ENCODE results near the gene VPS33B.

VPS33B gene

GRCh38 chr15:90986790-90987507 lies 35.4 kb downstream of the VPS33B start:
- no peak for DNase-seq (ENCODE audit: insufficient read length, low spot score)
- no peak for FAIRE-seq

- no peak for DNase-seq (ENCODE audit: insufficient read length, low spot score)
- no peak for FAIRE-seq
Measured at GRCh38 chr15:90982135-90982534, 40.3 kb downstream of the VPS33B start.

DNA sequence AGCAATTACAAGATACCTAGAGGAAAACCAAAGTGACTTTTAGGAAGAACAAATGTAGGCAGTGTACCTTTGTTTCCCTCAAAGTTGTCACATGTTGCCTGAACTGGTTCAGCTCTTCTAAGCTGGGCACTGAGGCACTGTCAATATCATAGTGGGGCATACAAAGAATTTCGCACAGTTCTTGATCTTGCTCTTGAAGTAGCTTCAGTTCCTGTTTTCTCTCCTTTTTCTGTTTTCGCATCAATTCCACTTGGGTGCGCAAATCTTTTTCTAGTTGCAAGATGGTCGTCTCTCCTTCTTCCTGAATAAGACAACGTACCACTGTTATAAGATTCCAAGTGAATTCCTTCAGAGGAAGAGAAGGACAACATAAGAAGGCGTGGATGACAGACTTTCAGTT lies 40.7 kb downstream of the VPS33B start:
- DNase-seq (ENCODE audit: insufficient read length, low spot score) (no peak), FAIRE-seq (no peak)

GRCh38 chr15:90979582-90979981 lies 42.8 kb downstream of the VPS33B start:
- FAIRE-seq = no peak
- DNase-seq (ENCODE audit: insufficient read length, low spot score) = no peak

GRCh38 chr15:90974216-90974615 lies 48.2 kb downstream of the VPS33B start:
- no peak for FAIRE-seq
- no peak for DNase-seq (ENCODE audit: insufficient read length, low spot score)

- no peak for DNase-seq (ENCODE audit: insufficient read length, low spot score)
- FAIRE-seq = no peak
Measured at GRCh38 chr15:90972133-90972532, 50.3 kb downstream of the VPS33B start.

- DNase-seq (ENCODE audit: insufficient read length, low spot score) (no peak), FAIRE-seq (no peak)
Measured at GRCh38 chr15:90970274-90970673, 52.1 kb downstream of the VPS33B start.

DNA sequence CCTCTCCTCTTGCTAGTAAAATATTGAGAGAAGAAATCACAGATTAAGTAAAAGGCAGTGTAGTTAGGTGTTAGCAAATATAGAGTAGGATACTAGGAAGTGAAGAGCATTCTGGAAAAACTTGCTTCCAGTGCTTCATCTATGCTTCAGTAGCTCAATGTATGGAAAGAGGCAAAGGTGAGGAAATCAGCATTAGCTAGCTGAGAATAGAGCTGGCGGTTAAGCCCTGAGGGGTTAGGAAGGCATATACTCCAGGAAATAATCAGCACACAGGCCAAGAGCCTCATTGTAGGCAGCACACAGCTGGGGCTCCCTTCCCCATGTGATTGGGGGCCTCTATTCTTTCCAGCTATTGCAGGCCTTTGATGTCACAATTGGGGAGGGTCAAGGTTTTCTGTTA lies 54.0 kb downstream of the VPS33B start:
- FAIRE-seq (no peak), DNase-seq (ENCODE audit: insufficient read length, low spot score) (no peak)

DNA sequence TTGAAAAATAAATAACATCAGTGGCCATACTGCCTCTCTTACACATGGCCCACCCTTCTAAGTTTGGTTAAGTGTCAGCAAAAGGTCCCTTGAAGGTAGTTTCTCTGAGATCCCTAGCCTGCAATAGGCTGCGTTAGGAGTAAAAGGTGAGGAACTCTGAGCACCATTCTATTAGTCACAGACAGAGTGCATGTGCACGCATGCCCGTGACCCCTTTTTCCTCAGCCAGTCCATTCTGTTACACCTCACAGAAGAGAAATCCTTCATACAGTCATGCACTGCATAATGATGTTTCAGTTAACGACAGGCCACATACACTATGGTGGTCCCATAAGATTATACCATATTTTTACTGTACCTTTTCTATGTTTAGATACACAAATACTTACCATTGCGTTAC lies 55.2 kb downstream of the VPS33B start:
- FAIRE-seq (no peak), DNase-seq (ENCODE audit: insufficient read length, low spot score) (no peak)

GRCh38 chr15:90966262-90966661 lies 56.1 kb downstream of the VPS33B start:
- no peak for FAIRE-seq
- no peak for DNase-seq (ENCODE audit: insufficient read length, low spot score)

DNA sequence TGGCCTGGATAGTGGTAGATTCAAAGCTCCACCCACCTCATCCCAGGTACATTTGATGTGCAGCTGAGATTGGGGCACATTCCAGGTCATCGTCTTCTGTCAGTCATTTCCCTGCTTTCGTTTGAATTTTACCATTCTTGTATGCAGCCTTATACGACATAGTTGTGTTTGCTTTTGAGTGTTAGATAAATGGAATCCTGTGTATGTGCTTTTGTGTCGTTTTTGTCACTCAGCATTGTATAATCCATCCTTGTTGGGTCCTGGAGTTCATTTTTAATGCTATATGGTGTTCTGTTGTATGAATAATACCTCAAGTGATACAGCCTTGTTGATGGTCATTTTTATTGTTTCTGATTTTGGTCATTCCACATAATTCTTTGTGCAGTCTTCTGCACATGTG lies 60.4 kb downstream of the VPS33B start:
- DNase-seq (ENCODE audit: insufficient read length, low spot score) = no peak
- FAIRE-seq = no peak

DNA sequence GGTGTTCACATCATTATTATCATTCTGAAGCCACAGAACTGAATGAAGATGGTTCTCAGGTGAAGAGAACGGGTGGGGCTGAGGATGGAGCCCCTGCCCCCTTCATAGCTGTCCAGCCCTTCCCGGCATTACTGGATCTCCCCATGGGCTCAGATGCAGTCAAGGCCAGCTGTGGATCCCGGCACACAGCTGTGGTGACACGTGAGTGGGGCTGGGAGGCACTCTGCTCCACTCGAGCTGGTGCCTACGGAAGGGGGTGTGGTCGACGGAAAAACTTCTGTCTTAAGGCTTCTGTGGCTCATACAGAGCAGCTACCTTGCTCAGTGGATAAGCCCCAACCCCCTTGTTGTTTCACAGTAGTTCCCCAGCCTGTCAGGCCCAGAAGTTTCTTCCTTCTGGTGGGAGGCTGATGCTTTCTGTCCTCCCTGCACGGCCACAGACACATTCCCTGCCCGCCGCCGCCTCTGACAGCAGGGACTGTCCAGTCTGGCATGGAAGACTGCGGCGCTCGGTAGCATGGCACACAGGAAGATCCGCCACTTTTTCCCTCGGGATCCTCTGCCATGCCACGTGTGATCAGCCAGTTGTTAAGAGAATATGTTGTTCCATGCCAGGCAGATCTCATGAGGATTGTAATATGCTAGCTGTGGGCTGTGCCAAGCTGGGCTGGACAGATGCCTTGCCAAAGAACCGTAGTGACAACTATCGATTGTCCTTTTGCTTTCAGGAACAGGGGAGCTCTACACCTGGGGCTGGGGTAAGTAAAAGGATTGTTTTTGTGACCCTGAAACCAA lies 61.9 kb downstream of the VPS33B start:
- FAIRE-seq (no peak), DNase-seq (ENCODE audit: insufficient read length, low spot score) (no peak)

DNA sequence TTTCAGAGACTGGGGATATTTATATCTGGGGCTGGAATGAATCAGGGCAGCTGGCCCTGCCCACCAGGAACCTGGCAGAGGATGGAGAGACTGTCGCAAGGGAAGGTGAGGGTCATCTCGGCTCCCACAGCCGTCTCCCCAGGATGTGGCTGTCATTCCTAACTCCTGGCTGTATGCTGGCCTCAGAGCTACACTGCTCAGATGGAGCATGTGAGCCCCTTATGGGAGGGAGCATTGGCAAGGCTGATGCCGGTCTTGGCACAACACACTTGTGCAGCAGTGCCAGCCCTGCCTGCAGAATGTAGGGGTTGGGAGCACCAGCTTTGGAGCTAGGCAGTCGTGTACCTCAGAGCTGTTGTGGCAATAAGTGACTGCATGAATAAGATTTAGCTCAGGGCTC lies 62.5 kb downstream of the VPS33B start:
- DNase-seq (ENCODE audit: insufficient read length, low spot score) (no peak), FAIRE-seq (no peak)

GRCh38 chr15:90959028-90959595 lies 63.3 kb downstream of the VPS33B start:
- DNase-seq (ENCODE audit: insufficient read length, low spot score) = no peak
- FAIRE-seq = no peak

GRCh38 chr15:90957791-90958190 lies 64.6 kb downstream of the VPS33B start:
- no peak for FAIRE-seq
- no peak for DNase-seq (ENCODE audit: insufficient read length, low spot score)

GRCh38 chr15:90957031-90957790 lies 65.2 kb downstream of the VPS33B start:
- DNase-seq (ENCODE audit: insufficient read length, low spot score) (peak; percentile 20), FAIRE-seq (peak; percentile 67)

- DNase-seq (ENCODE audit: insufficient read length, low spot score) (peak; percentile 92), FAIRE-seq (peak; percentile 77)
Measured at GRCh38 chr15:90956274-90957030, 65.9 kb downstream of the VPS33B start.

DNA sequence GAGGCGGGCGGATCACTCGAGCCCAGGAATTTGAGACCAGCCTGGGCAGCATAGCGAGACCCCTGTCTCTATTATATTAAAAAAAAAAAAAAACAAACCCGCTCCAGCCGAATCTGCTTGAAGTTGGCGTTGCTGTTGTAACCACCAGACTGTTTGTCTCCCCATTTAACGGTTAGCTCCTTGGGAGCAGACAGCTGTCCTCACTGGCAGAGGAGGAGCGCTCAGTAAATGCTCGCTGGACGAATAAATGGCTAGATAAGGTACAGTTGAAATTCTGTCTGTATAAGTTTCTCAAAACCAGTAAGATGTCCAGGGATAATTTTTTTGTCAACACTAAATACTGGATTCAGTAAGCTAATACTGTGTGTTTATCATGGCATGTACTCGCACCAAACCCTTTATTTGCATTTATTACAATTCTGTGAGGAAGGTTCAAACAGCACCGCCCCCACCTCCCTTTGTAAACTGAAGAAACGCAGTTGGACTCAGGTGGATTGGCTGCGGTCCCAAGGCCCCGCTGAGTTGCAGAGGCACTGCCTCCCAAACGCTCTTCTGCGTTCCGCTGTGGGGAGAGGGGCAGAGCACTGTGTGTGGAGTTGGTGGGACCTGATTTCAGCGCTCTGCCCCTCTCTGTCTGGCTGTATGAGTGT lies 66.6 kb downstream of the VPS33B start:
- FAIRE-seq = no peak
- DNase-seq (ENCODE audit: insufficient read length, low spot score) = no peak

- DNase-seq (ENCODE audit: insufficient read length, low spot score) = no peak
- no peak for FAIRE-seq
Measured at GRCh38 chr15:90954712-90955623, 67.4 kb downstream of the VPS33B start, which contains the start of gene RCCD1. Gene RCCD1, plus strand, starts transcription at chr15:90954884. Its CDS starts 1,851 bp downstream, at chr15:90956735.
